HG02759 (cell line): ENCODE measurements around the gene SESTD1.
"Not testable (repeated sequence)": the region's sequence is repeated elsewhere in the genome, so short reads cannot be mapped to it uniquely, and the experiment has no call there.

Experiments used
- ATAC-seq: cut with Tn5 transposase; IDR thresholded peaks from one replicate; pipeline ENCODE4 v1.9.1; 2021; ENCODE audit warnings: mild to moderate bottlenecking, moderate library complexity; ENCODE audit not compliant: unreplicated experiment

Gene SESTD1

GRCh38 chr2:179125404-179125803, 139.2 kb downstream of the SESTD1 start:
- ATAC-seq = no peak

GRCh38 chr2:179124282-179124681, 140.3 kb downstream of the SESTD1 start:
- ATAC-seq = no peak

- no peak for ATAC-seq
Measured at GRCh38 chr2:179123272-179123662, 141.4 kb downstream of the SESTD1 start.

- ATAC-seq = peak; percentile 51
Measured at GRCh38 chr2:179107737-179108136, 156.9 kb downstream of the SESTD1 start.

- ATAC-seq = peak; percentile 85
Measured at GRCh38 chr2:179106676-179107428, 157.8 kb downstream of the SESTD1 start.

- ATAC-seq = peak; percentile 12
Measured at GRCh38 chr2:179106342-179106675, 158.3 kb downstream of the SESTD1 start.

- no peak for ATAC-seq
Measured at GRCh38 chr2:179104736-179105135, 159.9 kb downstream of the SESTD1 start.

GRCh38 chr2:179098080-179098689, 166.4 kb downstream of the SESTD1 start:
- no peak for ATAC-seq

- no peak for ATAC-seq
Measured at GRCh38 chr2:179097131-179097530, 167.5 kb downstream of the SESTD1 start.

GRCh38 chr2:179096090-179096489, 168.5 kb downstream of the SESTD1 start:
- ATAC-seq = peak; percentile 96

- not testable (repeated sequence) for ATAC-seq
Measured at GRCh38 chr2:179092912-179093311, 171.7 kb downstream of the SESTD1 start.

GRCh38 chr2:179082697-179083096, 181.9 kb downstream of the SESTD1 start:
- ATAC-seq = no peak

GRCh38 chr2:179081954-179082353, 182.7 kb downstream of the SESTD1 start:
- ATAC-seq = no peak

- ATAC-seq = no peak
Measured at GRCh38 chr2:179072527-179072926, 192.1 kb downstream of the SESTD1 start.

GRCh38 chr2:179071810-179072355, 192.7 kb downstream of the SESTD1 start:
- ATAC-seq = no peak

GRCh38 chr2:179070895-179071294, 193.7 kb downstream of the SESTD1 start:
- no peak for ATAC-seq

- ATAC-seq = no peak
Measured at GRCh38 chr2:179069685-179070084, 194.9 kb downstream of the SESTD1 start.

GRCh38 chr2:179068991-179069643, 195.5 kb downstream of the SESTD1 start:
- ATAC-seq = no peak

- peak; percentile 62 for ATAC-seq
Measured at GRCh38 chr2:179059026-179059700, 205.5 kb downstream of the SESTD1 start.

GRCh38 chr2:179057737-179058136, 206.9 kb downstream of the SESTD1 start:
- ATAC-seq = no peak

- ATAC-seq = not testable (repeated sequence)
Measured at GRCh38 chr2:179053568-179053967, 211.1 kb downstream of the SESTD1 start.
